RCC 7860 (cell line): ENCODE results near the gene R3HDM2.

Experiments
- DNase-seq: peaks from one replicate; pipeline ENCODE4 v3.0.0-alpha.2; 2015; ENCODE audit warnings: low spot score
- FAIRE-seq: peaks from 2 replicates; lab custom pipeline; 2012; peaks lifted over from hg19 to GRCh38; lab: Jason Lieb, UNC

R3HDM2 gene

DNA sequence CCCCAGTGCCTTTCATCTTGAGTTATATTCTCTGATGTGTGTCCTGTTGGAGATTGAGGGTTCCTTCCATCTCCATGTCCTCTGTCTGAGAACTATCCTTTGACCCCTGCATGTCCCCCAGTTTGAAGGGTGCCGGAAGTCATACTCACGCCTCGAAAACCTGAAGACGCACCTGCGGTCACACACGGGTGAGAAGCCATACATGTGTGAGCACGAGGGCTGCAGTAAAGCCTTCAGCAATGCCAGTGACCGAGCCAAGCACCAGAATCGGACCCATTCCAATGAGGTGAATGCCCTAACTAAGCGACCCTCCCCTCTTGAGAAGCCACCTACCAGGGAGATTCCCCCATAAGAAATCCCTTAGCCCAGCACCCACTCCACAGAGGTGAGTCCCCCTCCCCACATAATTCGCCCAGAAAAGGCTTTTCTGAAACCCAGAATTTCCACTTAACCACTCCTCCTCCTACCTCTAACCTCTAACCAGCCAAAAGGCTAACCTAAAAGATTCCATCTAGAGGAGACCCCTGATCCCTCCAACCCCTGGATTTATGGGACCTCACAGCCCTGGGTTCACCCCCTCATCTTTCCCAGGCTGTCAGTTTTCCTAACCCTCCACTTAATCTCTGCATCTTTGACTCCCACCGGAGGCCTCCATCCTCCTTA, 36.5 kb upstream of the R3HDM2 start:
- FAIRE-seq (no peak), DNase-seq (no peak)

GRCh38 chr12:57465747-57466505, 35.1 kb upstream of the R3HDM2 start:
- DNase-seq: no peak
- FAIRE-seq: no peak

DNA sequence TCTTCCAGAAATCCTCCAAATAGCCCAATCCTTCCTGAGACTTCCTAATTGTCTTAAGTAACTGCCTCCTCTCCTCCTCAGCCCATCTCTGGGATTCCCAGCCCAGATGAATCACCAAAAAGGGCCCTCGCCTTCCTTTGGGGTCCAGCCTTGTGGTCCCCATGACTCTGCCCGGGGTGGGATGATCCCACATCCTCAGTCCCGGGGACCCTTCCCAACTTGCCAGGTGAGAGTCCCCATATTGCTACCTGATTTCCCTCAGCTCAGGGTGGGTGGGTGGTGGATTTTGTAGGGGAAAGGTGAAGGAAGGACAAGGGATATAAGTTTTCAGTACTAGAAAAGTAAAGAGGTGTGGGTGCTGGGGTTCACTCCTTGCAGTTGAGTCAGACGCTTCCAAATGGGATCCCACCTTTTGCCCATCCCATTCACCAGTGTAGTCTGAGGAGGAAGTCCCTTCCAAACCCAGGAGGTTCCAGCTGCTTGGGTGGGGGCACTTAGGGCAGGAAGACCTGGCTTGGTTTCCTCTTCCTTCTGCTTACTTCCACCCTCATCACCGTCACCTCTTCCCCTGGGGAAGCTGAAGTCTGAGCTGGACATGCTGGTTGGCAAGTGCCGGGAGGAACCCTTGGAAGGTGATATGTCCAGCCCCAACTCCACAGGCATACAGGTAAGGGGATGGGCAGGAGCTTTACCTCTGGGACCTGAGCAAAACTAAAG, 34.3 kb upstream of the R3HDM2 start:
- DNase-seq (no peak), FAIRE-seq (no peak)

- DNase-seq (no peak), FAIRE-seq (no peak)
These were observed 33.7 kb upstream of the R3HDM2 start for GRCh38 chr12:57464569-57464968.

GRCh38 chr12:57462912-57463253, 32.0 kb upstream of the R3HDM2 start:
- FAIRE-seq (no peak), DNase-seq (no peak)

GRCh38 chr12:57462251-57462911, 31.5 kb upstream of the R3HDM2 start:
- FAIRE-seq: no peak
- DNase-seq: peak; percentile 79

- DNase-seq (no peak), FAIRE-seq (no peak)
These were observed 31.0 kb upstream of the R3HDM2 start for GRCh38 chr12:57461917-57462250.

GRCh38 chr12:57461276-57461916, 30.6 kb upstream of the R3HDM2 start:
- FAIRE-seq: no peak

GRCh38 chr12:57460841-57461275, 30.0 kb upstream of the R3HDM2 start:
- no peak for DNase-seq
- FAIRE-seq: no peak

More at GRCh38 chr12:57461276-57461916, 30.6 kb upstream of the R3HDM2 start:
- DNase-seq: no peak

- FAIRE-seq (no peak), DNase-seq (no peak)
These were observed 29.6 kb upstream of the R3HDM2 start for GRCh38 chr12:57460468-57460784.

- FAIRE-seq (no peak), DNase-seq (no peak)
These were observed 29.1 kb upstream of the R3HDM2 start, which contains the start of gene GLI1 for GRCh38 chr12:57459750-57460467. TSS of gene GLI1 (plus strand) at chr12:57459785. CDS start at chr12:57463692, 3,907 bp downstream.

DNA sequence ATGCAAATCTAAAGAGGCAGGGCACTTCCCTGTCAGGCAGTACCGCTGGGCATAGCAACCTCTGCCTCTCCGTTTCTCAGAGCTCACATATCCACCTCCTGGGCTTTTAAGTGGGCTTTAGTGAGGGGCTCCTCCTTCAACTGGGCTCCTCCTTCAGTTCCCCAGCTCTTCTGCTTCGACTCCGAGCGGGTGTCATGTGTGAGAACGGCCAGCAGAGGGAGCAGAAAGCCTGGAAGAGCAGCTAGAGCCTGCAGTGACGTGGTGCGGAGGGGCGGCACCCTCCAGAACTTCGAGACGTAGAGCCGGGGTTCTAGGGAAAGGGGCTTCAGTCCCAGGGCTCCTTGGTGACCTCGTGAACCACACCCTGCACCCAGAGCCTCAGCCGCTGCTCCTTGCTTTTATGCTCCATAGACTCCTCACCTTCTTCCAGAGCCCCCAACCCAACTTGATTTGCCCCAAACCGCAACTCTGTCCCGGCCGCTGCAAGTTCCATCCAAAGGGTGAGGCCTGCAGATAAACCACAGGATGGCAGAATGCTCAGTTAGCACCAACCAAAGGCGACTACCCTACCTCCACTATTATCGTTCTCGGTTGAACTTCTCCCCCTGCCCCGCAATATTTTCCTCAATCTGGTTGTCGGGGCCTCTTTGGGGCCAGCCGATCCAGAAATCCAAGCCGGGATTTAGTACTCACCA, 28.4 kb upstream of the R3HDM2 start:
- DNase-seq (peak; percentile 90), FAIRE-seq (no peak)

DNA sequence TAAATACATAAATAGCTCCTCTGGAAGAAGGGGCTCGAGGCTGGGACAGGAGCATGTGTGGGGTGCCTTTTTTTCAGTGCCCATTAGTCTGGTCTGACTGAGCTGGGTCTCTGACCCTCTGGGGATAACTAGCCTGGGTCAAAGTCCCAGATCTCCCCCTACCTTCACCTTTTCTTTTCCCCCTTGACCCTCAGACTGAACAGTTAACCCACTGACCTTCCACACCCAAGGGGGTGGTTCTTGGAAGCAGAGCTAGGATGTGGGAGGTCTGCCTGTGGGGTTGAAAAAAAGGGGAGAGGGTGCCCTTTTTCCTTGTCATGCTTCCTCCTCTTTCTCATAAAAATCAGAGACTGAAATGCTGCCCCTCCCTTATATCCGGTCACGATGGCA, 27.8 kb upstream of the R3HDM2 start:
- FAIRE-seq (no peak), DNase-seq (no peak)

DNA sequence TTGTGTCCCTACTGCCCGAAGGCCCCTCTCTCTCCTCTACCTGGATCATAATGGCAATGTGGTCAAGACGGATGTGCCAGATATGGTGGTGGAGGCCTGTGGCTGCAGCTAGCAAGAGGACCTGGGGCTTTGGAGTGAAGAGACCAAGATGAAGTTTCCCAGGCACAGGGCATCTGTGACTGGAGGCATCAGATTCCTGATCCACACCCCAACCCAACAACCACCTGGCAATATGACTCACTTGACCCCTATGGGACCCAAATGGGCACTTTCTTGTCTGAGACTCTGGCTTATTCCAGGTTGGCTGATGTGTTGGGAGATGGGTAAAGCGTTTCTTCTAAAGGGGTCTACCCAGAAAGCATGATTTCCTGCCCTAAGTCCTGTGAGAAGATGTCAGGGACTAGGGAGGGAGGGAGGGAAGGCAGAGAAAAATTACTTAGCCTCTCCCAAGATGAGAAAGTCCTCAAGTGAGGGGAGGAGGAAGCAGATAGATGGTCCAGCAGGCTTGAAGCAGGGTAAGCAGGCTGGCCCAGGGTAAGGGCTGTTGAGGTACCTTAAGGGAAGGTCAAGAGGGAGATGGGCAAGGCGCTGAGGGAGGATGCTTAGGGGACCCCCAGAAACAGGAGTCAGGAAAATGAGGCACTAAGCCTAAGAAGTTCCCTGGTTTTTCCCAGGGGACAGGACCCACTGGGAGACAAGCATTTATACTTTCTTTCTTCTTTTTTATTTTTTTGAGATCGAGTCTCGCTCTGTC, 26.1 kb upstream of the R3HDM2 start:
- no peak for FAIRE-seq
- DNase-seq: no peak

DNA sequence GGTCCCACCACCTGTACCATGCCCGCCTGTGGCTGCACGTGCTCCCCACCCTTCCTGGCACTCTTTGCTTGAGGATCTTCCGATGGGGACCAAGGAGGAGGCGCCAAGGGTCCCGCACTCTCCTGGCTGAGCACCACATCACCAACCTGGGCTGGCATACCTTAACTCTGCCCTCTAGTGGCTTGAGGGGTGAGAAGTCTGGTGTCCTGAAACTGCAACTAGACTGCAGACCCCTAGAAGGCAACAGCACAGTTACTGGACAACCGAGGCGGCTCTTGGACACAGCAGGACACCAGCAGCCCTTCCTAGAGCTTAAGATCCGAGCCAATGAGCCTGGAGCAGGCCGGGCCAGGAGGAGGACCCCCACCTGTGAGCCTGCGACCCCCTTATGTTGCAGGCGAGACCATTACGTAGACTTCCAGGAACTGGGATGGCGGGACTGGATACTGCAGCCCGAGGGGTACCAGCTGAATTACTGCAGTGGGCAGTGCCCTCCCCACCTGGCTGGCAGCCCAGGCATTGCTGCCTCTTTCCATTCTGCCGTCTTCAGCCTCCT, 25.4 kb upstream of the R3HDM2 start:
- DNase-seq (peak; percentile 27), FAIRE-seq (no peak)

DNA sequence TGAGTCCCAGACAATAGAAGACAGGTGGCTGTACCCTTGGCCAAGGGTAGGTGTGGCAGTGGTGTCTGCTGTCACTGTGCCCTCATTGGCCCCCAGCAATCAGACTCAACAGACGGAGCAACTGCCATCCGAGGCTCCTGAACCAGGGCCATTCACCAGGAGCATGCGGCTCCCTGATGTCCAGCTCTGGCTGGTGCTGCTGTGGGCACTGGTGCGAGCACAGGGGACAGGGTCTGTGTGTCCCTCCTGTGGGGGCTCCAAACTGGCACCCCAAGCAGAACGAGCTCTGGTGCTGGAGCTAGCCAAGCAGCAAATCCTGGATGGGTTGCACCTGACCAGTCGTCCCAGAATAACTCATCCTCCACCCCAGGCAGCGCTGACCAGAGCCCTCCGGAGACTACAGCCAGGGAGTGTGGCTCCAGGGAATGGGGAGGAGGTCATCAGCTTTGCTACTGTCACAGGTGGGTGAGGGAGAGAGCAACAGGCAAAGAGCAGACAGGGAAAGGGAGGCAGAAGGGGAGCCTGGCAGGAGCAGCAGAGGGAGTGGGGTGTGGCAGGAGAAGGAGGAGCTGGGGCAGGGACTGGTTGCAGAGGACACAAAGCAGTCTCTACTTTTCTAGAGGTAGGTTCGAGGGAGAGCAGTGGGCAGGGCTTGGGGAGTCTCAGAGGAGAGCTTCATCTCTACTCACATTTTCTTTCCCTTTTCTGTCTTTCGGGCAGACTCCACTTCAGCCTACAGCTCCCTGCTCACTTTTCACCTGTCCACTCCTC, 24.7 kb upstream of the R3HDM2 start:
- FAIRE-seq: no peak
- no peak for DNase-seq

DNA sequence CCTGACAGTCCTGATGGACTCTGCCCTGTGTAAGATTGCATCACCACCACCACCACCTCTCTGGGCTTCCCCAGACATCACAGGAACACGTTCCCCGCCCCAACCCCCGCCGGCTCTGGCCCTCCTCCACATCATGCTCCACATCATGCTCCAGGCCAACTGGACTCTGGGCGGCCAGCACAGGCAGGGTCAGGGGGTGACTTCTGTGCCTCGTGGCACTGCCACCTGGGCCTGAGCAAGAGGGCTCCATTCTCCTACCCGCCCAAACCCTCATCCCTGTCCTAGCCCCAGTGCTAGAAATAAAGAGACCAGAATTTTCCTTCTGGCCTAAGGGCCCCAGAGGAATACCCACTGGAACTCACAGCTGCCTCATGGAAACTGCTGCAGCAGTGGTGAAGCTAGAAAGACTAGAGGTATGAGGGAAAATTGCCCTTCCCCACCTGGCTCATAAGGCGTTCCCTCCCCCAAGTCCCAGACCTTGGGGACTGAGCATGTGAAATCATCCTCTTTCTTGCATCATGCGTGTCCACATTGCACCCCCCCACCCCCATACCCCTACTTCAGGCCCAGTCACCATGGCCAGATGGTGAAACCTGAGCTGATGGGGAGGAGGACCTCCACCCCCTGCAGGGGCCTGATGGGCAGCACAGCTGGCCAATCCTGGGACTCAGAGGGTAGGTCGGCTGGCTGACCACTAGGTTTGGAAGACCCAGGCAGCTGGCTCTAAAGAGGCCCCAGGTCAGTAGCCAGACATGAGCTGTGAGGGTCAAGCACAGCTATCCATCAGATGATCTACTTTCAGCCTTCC, 23.9 kb upstream of the R3HDM2 start, which contains the start of gene INHBE:
INHBE (plus strand) TSS at position 742 of the 808 bp plus-strand sequence. CDS start 230 bp downstream, outside the sequence.
- FAIRE-seq (no peak), DNase-seq (peak; percentile 47)
